Cortex of kidney (tissue), 1 donor: ENCODE data around the gene NEK7.

Experiments
- DNase-seq: peaks from one replicate; lab custom pipeline; 2025; lab: John Stamatoyannopoulos, UW

The NEK7 gene

GRCh38 chr1:198147216-198147615, 9.6 kb upstream of the NEK7 start:
- DNase-seq = no peak

- no peak for DNase-seq
Measured at GRCh38 chr1:198150369-198150768, 6.4 kb upstream of the NEK7 start.

GRCh38 chr1:198151688-198152087, 5.1 kb upstream of the NEK7 start:
- no peak for DNase-seq

- no peak for DNase-seq
Measured at GRCh38 chr1:198153103-198153502, 3.7 kb upstream of the NEK7 start.

GRCh38 chr1:198153804-198154203, 3.0 kb upstream of the NEK7 start:
- DNase-seq = no peak

- no peak for DNase-seq
Measured at GRCh38 chr1:198155253-198155652, 1.5 kb upstream of the NEK7 start.

GRCh38 chr1:198156111-198156744, 570 bp upstream of the NEK7 start:
- DNase-seq = no peak

GRCh38 chr1:198157241-198157846, 546 bp downstream of the NEK7 start:
- DNase-seq = no peak

- no peak for DNase-seq
Measured at GRCh38 chr1:198157847-198158725, 1.3 kb downstream of the NEK7 start.

- peak; percentile 19 for DNase-seq
Measured at GRCh38 chr1:198158735-198159589, 2.2 kb downstream of the NEK7 start.

GRCh38 chr1:198160222-198160621, 3.4 kb downstream of the NEK7 start:
- no peak for DNase-seq

- no peak for DNase-seq
Measured at GRCh38 chr1:198160946-198161614, 4.3 kb downstream of the NEK7 start.

- no peak for DNase-seq
Measured at GRCh38 chr1:198161718-198162090, 4.9 kb downstream of the NEK7 start.

GRCh38 chr1:198162091-198162767, 5.4 kb downstream of the NEK7 start:
- no peak for DNase-seq

GRCh38 chr1:198165927-198166647, 9.3 kb downstream of the NEK7 start:
- DNase-seq = no peak

GRCh38 chr1:198166900-198167299, 10.1 kb downstream of the NEK7 start:
- no peak for DNase-seq

GRCh38 chr1:198167436-198167934, 10.7 kb downstream of the NEK7 start:
- DNase-seq = no peak

- no peak for DNase-seq
Measured at GRCh38 chr1:198168227-198168626, 11.4 kb downstream of the NEK7 start.

GRCh38 chr1:198169672-198170071, 12.9 kb downstream of the NEK7 start:
- DNase-seq = no peak
